OCI-LY1 (cell line): ENCODE data around the gene B3GALT6.

Experiments
- H2AFZ ChIP-seq: fragments of 200-600 bp; sonication (generic), shearing (Covaris generic); 2 replicates; pipeline ENCODE4 v1.6.0; 2014; ENCODE audit warnings: antibody characterized with exemption, mild to moderate bottlenecking, low read length
- H3F3A ChIP-seq: fragments of 200-600 bp; sonication (generic), shearing (Covaris generic); 2 replicates; pipeline ENCODE4 v1.6.0; 2014; ENCODE audit warnings: mild to moderate bottlenecking, antibody characterized with exemption, low read length, moderate library complexity; ENCODE audit not compliant: insufficient read depth
- H3K27ac ChIP-seq: fragments of 200-600 bp; sonication (generic); 2 replicates; pipeline ENCODE4 v1.5.1; 2014; ENCODE audit warnings: low read length, mixed run types, mild to moderate bottlenecking, low read depth; ENCODE audit not compliant: poor library complexity, severe bottlenecking
- H3K27me3 ChIP-seq: fragments of 200-600 bp; sonication (generic); 2 replicates; pipeline ENCODE4 v1.6.0; 2014; ENCODE audit warnings: antibody characterized with exemption, mild to moderate bottlenecking, low read length, moderate library complexity; ENCODE audit not compliant: insufficient read depth
- H3K36me3 ChIP-seq: fragments of 200-600 bp; sonication (generic); 2 replicates; pipeline ENCODE4 v1.6.1; 2014; ENCODE audit warnings: mild to moderate bottlenecking, antibody characterized with exemption, low read length, moderate library complexity, mixed read lengths; ENCODE audit not compliant: insufficient read depth
- H3K4me1 ChIP-seq: fragments of 200-600 bp; sonication (generic); 2 replicates; pipeline ENCODE4 v1.5.1; 2014; ENCODE audit warnings: mild to moderate bottlenecking, low read length, moderate library complexity; ENCODE audit not compliant: insufficient read depth, severe bottlenecking
- H3K4me2 ChIP-seq: fragments of 200-600 bp; sonication (generic), shearing (Covaris generic); 2 replicates; pipeline ENCODE4 v1.6.1; 2014; ENCODE audit warnings: low read length
- H3K4me3 ChIP-seq: fragments of 200-600 bp; sonication (generic); 2 replicates; pipeline ENCODE4 v1.5.1; 2014; ENCODE audit warnings: low read length, low read depth, mild to moderate bottlenecking, mixed read lengths; ENCODE audit not compliant: poor library complexity, severe bottlenecking
- H3K79me2 ChIP-seq: fragments of 200-600 bp; shearing (Covaris generic); 2 replicates; pipeline ENCODE4 v1.6.1; 2016; ENCODE audit warnings: mixed run types, low read length, mixed read lengths; ENCODE audit not compliant: insufficient read depth
- H3K9ac ChIP-seq: fragments of 200-600 bp; sonication (generic), shearing (Covaris generic); 2 replicates; pipeline ENCODE4 v1.6.1; 2014; ENCODE audit warnings: mild to moderate bottlenecking, low read length, mixed read lengths
- H3K9me2 ChIP-seq: fragments of 200-600 bp; sonication (generic), shearing (Covaris generic); 2 replicates; pipeline ENCODE4 v1.6.1; 2014; ENCODE audit warnings: low read depth, mild to moderate bottlenecking, low read length, mixed read lengths
- H3K9me3 ChIP-seq: fragments of 200-600 bp; shearing (Covaris generic); 2 replicates; pipeline ENCODE4 v1.6.1; 2014; ENCODE audit warnings: low read length, mixed read lengths
- H4K20me1 ChIP-seq: fragments of 200-600 bp; sonication (generic), shearing (Covaris generic); 2 replicates; pipeline ENCODE4 v1.6.0; 2016; ENCODE audit warnings: mild to moderate bottlenecking, low read length; ENCODE audit not compliant: insufficient read depth
- CTCF ChIP-seq: fragments of 200-600 bp; sonication (generic), shearing (Covaris generic); IDR thresholded peaks from 2 replicates; pipeline ENCODE4 v1.5.1; 2017; ENCODE audit warnings: mild to moderate bottlenecking, antibody characterized with exemption, low read length, moderate library complexity, mixed read lengths
- EZH2 ChIP-seq: fragments of 200-600 bp; sonication (generic), shearing (Covaris generic); IDR thresholded peaks from 2 replicates; pipeline ENCODE4 v1.8.0; 2017; ENCODE audit warnings: borderline replicate concordance, mixed run types, mild to moderate bottlenecking, antibody characterized with exemption, low read length, moderate library complexity, mixed read lengths

Gene B3GALT6

GRCh38 chr1:1279028-1279427, 47.0 kb downstream of the B3GALT6 start:
- Histone ChIP-seq H3K9ac (no peak overlapping the region), H3K79me2 (no peaks in the 10 kb centered on the region), H3K27me3 (no peaks in the 10 kb centered on the region), H3K4me2 (no peak overlapping the region), H3K4me1 (peaks cover 7% of the 10 kb centered on the region), H3K36me3 (no peaks in the 10 kb centered on the region; the same call in 1 of the 2 replicates), H3F3A (no peaks in the 10 kb centered on the region), H3K4me3 (no peak overlapping the region), H3K9me2 (no peaks in the 10 kb centered on the region), H4K20me1 (no peaks in the 10 kb centered on the region), H3K27ac (no peak overlapping the region), H2AFZ (no peak overlapping the region), H3K9me3 (peaks cover 3% of the 10 kb centered on the region; the same call in 1 of the 2 replicates)
- TF ChIP-seq CTCF = no peak
- no peak for TF ChIP-seq EZH2

GRCh38 chr1:1280782-1281481, 48.9 kb downstream of the B3GALT6 start:
- Histone ChIP-seq H2AFZ (no peak overlapping the region), H3K4me1 (no peaks in the 10 kb centered on the region), H3K36me3 (no peaks in the 10 kb centered on the region; the same call in 1 of the 2 replicates), H3K27me3 (no peaks in the 10 kb centered on the region; the same call in 1 of the 2 replicates), H3K4me3 (no peak overlapping the region), H3K27ac (no peak overlapping the region), H3K9me2 (no peaks in the 10 kb centered on the region), H3K9me3 (peaks cover 3% of the 10 kb centered on the region; the same call in 1 of the 2 replicates), H3K4me2 (no peak overlapping the region), H4K20me1 (no peaks in the 10 kb centered on the region), H3K79me2 (no peaks in the 10 kb centered on the region), H3K9ac (no peak overlapping the region), H3F3A (no peaks in the 10 kb centered on the region)
- no peak for TF ChIP-seq CTCF
- no peak for TF ChIP-seq EZH2

- Histone ChIP-seq H3K4me2 (no peak overlapping the region), H3K4me3 (no peak overlapping the region), H4K20me1 (no peaks in the 10 kb centered on the region), H3K27ac (no peak overlapping the region), H3K9me2 (no peaks in the 10 kb centered on the region), H3K27me3 (no peaks in the 10 kb centered on the region; the same call in 1 of the 2 replicates), H3K9me3 (no peaks in the 10 kb centered on the region), H3K79me2 (no peaks in the 10 kb centered on the region), H3K9ac (no peak overlapping the region), H3K36me3 (no peaks in the 10 kb centered on the region), H3K4me1 (no peaks in the 10 kb centered on the region), H2AFZ (no peak overlapping the region), H3F3A (no peaks in the 10 kb centered on the region)
- TF ChIP-seq CTCF (no peak), EZH2 (no peak)
Observed at GRCh38 chr1:1281533-1282321, 49.7 kb downstream of the B3GALT6 start.
